GM12874 (cell line): Measurements from ENCODE around the gene SEMA6A.

Experiments
- CTCF ChIP-seq: IDR thresholded peaks from 2 replicates; pipeline ENCODE4 v1.5.1; 2011; ENCODE audit warnings: low read depth, mild to moderate bottlenecking, control low read depth, low read length, moderate library complexity; ENCODE audit not compliant: insufficient read depth

Gene SEMA6A

DNA sequence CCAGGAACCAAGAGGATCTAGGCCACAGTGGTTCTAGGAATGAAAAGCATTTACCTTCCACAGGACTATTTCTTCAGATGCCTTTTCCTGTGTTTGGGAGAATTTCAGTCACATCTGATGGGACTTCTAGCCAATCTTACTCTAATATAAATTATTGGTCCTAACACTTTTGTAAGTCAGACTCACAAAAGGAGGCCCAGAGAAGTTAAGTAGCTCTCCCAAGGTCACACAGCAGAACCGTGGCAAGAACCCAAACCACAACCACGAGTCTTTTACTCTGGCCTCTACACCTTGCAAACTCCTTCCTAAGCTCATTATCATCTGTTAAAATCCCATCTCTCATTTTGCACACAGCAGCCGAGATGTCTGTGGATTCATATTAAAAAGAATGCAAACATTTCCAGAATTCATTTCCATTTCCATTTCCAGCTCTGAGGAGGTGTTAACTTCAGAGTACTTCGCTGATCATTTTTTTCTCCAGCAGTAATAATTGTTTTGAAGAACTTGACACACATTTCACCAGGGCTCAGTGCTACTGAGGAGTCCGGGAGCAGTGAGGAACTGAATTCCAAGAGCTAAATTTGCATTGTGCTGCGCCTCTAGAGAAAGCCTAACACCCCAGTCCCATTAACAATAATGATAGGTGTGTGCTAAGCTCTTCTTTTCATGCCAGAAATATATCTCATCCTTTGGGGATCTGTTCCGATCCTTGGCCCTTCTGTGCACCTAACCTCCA is 168.1 kb downstream of the SEMA6A start:
- TF ChIP-seq CTCF: no peak

DNA sequence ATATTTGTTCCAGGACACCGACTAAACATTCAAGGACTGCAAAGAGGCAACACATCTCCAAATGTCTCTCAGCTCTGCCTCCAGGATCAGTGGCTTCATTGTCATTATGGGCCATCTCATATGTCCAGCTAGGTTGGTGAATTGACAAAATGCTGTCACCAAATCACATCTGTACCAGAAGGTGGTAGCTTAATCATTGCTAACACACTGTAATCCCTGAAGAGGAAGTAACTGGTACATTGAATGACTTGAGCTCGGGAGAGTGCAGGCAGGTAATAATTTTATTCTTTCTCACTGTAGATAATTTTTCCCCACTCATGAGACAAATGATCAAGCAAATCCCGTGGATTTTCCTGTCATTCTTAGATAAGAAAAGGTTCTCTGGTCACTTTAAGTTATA is 169.8 kb downstream of the SEMA6A start:
- TF ChIP-seq CTCF: no peak

GRCh38 chr5:116404016-116404415 is 170.6 kb downstream of the SEMA6A start:
- no peak for TF ChIP-seq CTCF

GRCh38 chr5:116402235-116402634 is 172.4 kb downstream of the SEMA6A start:
- TF ChIP-seq CTCF: no peak

DNA sequence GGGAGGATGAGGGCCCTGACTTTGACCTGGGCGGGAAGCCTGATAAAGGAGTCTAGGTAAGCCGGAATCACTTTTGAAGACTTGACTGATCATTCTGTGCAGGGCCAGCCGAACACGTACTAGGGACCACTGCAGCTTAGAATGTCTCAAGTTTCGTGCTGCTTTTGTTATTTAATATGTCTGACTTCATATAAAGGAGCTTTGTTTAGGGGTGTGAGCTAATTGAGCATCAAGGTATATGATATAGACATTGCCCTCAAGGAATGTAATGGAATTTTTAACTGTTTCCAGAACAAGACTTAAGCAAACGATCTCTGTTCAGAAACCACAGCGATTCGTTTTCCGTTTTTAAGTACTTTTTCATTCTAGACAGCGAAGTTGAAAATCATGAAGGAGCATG is 173.0 kb downstream of the SEMA6A start:
- TF ChIP-seq CTCF: no peak

DNA sequence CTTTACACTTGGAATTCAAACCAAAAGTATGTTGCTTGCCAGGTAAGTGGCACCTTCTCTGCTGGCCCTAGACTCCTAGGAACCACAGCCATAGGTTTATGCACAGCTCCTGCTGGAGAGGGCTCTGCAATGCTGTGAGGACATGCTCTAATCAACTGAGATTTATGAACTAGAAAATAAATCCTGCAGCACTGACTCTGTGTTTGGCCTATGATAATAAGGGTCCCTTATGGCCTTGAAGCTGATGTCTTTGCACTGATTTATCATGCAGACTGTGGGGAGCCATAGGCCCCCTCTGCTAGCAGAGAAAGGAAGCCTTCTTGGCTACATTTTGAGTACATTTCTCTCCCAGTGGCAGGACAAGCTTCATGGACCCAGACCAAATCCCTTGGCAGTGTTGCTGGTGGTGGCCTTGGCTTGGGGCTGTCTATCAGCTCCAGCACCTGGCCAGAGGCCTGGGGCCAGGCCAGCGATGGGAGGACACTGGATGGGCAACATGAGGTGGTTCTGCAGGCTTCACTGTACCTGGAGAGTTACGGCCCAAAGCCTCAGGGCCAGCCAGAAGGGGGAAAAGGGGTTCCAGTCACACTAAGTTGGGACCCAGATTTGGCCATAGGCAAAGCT is 178.0 kb downstream of the SEMA6A start:
- no peak for TF ChIP-seq CTCF

- no peak for TF ChIP-seq CTCF
Observed at GRCh38 chr5:116395631-116396203, 178.9 kb downstream of the SEMA6A start.
